Measurements from ENCODE around the gene FABP1.

FABP1 gene

DNA sequence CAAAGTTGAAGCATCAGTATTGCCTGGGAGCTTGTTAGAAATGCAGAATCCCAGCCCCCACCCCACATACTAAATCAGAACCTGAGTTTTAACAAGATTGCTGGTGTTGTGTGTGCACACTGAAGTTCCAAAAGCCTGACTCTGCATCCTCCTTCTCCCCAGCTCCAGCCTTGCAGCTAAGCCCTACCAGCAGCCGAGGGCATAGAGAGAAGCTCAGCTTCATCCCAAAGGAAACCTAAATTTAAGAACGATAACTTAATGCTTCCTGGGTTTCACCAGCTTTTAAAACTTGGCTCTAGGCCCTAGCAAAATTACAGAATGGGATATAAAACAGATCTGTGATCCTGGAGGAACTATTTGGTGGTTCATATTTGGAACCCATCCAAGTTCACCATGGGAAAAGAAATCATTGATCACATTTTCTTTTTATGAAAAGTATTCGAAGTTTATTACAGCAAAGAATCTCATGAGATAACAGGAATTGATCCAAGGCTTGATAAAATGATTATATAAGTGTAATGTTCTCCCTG lies 49.2 kb downstream of the FABP1 start:
- DNase-seq (ENCODE audit: low spot score), result no peak

DNA sequence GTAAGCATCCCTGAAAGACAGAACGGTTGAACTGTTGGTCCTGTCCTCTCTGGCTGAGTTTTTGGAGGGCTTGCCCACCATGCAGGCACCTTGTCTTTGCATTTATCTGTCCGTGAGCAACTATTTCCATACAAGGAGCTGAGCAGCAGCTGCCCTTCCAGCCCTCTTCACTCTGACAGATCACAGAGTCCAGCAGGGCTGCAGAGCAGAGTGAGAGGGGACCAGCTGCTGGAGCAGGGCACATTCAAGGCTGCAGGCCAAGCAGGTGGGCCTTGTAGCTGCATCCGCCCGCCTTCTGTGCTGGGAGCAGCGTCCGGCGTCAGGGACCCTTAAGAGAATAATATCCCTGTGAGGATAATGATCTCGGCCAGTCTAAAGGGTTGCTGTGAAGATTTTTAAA lies 50.8 kb downstream of the FABP1 start:
- DNase-seq (ENCODE audit: low spot score), result peak; percentile 71

- no peak for DNase-seq (ENCODE audit: low spot score)
These were observed 53.0 kb downstream of the FABP1 start for GRCh38 chr2:88074854-88075292.

DNA sequence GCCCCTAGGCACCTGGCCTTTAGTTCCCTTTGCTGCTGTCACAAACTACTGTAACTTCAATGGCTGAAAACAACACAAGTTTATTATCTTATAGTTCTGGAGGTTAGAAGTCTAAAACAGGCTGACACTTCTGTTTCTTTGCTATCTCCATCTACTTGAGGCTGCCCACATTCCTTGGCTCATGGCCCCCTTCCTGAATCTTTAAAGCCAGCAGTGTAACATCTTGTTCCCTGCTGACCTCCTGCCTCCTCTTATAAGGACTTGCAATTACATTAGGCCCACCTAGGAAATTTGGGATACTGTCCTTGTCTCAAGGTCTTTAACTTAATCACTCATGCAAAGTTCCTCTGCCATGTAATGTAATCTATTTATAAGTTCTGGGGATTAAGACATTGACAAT lies 53.7 kb downstream of the FABP1 start:
- DNase-seq (ENCODE audit: low spot score), result no peak

All from left forelimb (tissue), 1 donor.